Effector CD8-positive, alpha-beta T cell (primary cell): ENCODE data around the gene PER2.

ENCODE experiments used
- DNase-seq: peaks from one replicate; lab custom pipeline; 2025; lab: John Stamatoyannopoulos, UW

PER2 gene

DNA sequence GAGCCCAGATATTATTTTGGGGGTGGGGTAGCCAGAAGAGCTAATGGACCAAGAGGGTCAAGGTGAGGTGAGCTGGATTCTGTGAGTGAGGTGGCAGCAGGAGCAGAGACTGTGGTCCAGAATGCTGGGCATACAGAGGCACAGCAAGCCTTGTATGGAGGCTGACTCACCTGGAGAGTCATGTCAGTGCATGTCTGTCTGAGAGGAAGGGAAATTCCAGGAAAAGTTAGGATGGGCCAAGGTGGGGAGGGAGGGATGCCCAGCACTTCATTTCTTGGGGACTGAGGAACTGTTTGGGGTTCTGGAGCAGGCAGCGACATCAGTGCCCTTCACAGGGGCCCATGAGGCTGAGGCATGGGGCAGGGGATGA is 21.1 kb downstream of the PER2 start:
- no peak for DNase-seq

DNA sequence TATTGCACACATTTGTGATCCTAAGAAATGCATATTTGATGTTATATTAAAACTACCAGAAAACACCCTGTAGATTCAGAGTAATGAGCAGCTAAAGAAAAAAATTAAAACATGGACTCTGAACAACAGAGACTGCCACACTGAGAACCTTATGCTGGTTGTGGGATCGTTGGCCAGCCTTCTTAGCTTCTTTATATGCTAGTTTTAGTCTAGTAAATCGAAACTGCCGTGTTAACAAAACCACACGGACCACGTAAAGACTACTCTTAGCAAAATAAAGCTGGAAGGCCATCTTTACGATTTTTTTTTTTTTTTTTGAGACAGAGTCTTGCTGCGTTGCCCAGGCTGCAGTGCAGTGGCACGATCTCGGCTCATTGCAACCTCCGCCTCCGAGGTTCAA is 22.8 kb downstream of the PER2 start:
- DNase-seq, result no peak

DNA sequence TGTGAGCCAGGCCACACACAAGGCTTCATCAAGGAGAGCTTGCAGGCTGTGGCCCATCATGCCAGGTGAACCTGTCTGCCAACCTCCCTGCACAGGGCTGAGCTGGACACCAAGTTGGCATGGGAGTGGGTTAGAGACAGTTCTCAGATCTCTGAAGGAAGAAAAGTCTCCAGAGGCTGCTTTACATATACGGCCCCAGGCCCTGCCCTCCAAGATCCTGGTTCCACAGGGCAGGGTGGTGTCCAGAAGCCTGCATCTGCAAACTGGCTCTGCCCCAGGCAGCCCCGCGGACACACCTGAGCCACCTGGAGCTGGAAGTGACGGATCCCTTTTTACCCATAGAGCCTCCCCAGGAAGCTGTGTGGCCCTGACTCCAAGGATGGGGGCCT is 24.3 kb downstream of the PER2 start:
- DNase-seq, result no peak

DNA sequence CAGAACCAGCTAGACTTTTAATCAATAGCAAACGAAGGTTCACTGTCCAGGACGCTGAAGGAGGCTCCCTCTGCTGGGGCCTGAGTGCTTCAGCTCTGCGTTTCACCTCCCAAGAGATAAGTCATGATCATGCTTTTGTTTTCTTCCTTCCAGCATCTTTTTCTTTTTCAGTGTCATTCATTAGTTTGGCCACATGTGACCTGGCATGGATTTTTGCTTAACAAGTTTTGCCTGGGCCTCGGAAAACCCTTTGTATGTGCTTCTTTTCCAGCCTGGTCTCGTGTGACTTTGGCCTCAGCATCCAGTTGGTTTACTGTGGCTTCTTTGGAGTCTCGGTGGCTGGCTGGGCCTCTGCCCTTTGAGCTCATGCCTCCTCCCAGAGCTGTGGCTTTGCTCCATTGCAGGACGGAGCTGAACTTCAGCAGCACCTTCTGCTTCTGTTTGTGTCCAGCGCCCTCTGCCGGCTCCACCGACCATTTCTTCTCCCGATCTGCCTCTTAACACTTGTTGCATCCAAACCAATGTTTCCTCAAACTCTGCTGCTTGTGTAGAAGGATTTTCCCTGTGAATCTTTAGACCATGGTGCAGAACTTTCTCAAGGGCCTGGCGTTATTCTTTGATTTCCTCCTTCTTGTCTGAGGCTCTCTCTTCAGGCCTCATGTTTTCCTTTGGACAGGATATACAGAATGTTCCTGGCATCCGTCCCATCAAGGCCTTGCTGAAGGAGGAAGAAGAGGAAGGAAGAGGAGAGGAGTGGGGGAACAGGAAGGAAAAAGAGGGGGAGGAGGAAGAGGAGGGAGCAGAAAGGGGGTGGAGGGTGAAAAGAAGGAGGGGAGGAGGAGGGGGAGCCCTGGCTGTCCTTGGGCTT is 25.0 kb downstream of the PER2 start:
- peak; percentile 54 for DNase-seq

DNA sequence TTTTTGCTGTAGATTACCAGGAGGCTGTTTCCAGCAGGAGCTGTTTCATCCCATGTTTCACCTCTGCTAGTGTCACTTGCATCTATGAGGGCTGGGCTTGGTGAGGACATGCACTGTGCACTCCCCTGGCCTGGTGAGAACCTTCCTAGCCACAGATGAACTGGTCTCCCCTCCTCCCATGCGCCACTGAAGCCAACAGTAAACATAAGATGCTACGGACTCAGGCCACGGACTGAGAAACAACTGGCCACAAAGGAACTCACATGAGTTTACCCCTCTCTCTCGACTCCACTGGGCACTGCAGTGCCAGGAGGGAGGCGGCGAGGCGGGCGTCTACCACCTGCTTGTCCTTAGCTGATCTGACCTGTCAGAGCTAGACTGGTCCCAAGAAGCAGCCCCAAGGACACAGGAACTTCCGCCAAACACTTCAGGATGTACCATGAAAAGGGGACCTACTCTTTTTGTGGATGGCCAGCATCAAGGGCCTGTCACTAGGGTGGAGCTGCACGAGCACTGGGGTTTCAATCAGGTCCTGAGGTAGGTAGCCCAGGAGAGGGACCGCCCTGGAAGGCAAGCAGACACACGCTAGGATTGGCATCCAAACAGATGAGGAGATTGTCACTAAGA is 25.8 kb downstream of the PER2 start:
- no peak for DNase-seq

DNA sequence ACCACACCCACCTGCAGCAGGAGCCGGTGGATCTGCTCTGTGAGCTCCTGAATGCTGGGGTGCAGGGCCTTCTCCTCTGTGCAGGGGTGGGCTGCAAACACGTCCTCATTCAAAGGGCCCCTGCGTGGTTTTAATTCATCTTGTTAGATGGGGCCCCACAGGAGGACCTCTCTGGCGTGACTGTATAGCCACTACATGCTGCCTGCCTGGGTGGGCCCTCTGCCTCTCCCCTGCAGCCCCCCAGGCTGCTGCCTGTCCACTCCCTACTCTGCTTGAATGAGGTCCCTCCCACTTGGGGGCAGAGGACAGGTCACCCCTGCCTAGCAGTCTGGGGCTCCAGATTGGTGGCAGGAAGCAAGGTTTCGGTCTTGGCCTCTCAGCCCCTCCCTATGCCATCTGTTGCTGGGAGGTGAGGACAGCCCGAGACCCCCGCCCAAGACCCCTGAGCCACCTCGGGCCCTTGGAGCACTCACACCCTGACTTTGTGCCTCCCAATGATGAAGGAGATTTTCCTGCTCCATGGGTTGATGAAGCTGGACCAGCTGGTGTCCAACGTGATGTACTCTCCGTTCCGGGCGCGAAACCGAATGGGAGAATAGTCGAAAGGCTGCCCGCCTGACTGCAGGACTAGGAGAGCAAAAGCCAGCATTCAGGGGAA is 26.6 kb downstream of the PER2 start:
- no peak for DNase-seq

DNA sequence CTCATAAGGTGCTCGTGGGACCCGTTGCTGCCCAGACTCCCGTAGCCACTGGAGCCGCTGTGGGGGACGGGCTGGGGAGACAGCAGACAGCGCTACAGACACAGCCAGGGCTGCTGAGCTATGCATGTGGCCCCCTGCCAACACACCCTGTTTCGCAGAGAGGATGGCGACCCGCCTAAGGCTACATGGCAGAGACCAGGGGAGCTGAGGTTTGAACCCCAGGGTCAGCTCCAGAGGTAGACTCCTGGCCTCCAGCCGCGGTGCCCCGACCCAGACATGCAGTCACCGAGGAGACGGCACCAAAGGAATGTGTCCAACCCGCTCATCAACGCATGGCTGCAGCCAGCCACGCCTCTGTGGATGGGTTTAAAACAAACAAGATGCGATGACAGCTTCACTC is 27.5 kb downstream of the PER2 start:
- no peak for DNase-seq

DNA sequence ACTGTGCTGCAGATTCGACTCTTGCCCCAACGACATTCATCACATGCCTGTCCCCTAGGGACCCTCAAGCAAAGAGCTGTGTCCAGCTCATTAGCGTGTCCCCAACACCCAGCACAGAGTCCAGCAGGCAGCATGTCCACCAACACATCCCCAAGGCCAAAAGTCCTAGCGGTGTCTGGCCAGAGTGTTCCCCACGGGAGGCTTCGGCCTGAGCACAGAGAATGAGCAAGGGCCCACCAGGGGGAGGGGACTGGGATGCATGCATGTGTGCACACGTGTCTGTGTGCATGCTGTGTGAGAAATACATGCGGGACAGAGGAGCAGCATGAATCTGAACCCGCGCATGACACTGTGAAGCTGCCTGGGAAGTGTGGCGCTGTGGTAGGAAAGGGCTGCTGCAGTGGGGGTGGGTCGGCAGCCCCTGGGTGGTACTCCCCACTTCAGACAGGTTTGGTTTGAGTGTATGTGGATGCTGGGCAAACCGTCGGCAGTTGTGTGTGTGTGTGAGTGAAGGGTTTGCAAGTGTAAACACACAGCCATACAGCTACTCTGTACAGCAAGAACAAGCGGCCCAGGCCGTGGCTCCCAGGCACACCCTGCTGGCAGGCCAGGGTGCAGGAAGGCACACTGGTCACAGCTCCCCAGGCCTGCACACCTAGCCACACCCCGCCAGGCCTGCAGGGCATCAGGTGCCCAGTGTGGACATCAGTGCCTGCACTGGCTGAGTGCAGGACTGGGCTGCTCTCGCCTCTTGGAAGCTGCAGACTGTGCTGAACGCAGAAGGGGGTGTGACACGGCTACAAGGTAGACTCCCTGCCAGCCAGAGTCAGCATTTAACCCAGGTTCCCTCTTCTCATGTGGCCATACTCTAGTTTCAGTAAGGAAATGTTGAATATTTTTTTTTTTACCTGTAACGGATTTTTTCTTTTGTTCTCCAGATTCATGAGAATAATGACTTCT is 29.1 kb downstream of the PER2 start:
- no peak for DNase-seq

DNA sequence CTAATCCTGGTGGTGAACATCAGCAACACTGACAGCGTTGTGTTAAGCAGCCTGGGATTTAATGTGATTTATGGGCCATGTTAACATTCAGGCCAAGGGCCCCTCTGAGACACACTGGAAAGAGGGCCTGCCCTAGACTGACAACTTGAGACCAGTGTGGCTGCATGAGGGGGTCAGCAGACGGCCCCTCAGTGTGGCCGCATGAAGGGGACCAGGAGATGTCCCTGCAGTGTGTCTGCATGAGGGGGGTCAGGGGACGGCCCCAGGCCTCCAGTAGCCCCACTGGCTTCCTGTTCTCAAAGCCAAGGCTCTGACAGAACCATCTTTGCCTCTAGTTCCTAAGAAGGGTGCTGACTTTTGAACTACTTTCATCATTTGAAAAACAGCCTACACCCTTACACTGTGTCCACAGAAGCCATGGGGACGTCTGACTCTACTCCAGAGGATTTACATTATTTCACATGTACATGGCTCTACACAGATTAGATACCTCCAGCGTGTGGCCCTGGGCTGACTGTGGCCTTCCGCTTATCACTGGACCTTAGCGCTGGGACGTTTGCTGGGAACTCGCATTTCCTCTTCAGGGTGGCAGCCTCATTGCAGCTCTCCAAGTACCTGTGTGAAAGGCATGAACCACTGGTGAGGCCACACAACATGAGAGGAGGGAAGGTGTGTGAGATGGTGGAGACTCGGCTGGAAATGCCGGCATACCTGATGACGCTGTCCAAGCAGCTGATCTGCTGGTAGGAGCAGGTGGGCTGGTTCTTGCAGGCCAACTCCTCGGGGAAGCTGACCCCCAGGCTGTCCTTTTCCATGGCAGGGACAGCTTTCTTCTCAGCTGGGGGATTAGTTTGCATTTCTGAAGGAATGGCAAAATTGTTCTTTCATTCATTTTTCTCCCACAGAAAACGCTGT is 30.4 kb downstream of the PER2 start:
- DNase-seq, result no peak

DNA sequence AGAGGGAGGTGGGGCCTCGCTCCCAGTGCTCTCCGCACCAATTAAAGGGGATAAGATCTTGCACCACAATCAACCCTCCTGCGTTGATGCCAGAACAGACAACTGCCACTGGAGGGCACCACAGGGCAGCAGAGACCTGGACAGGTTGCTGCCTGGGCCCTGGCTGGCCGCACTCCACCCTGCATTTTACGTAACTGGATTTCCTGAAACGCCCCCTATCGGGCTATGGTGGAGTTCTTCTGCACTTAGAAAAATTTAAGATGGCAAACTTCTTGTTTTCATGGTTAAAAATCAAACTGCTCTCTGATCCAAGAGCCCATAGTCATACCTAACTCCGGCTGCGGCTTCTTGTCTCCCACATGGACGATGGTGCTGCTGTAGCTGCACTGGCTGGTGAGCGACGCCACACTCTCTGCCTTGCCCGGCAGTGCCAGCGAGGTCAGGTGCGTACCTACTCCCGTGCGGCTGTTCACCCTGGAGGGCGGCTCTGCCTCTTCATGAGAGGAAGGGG is 31.8 kb downstream of the PER2 start:
- DNase-seq, result peak; percentile 51

DNA sequence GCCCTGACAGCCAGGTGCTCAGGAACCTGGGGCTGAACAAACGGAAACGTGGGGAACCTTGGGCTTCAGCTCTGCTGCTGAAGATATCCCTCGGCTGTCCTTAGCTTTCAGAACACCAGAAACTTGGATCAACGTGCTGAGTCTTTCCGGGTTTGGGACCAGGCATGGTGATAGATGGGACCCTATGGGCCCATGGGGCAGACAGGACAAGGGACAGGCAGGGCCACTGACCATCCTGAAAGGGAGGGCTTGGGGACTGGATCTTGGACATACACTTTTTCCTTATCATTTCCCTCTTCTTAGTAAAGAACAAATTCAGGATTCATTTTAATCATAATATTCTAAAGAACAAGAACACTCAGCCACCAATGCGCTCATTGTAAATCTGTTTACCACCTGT is 32.3 kb downstream of the PER2 start:
- no peak for DNase-seq

DNA sequence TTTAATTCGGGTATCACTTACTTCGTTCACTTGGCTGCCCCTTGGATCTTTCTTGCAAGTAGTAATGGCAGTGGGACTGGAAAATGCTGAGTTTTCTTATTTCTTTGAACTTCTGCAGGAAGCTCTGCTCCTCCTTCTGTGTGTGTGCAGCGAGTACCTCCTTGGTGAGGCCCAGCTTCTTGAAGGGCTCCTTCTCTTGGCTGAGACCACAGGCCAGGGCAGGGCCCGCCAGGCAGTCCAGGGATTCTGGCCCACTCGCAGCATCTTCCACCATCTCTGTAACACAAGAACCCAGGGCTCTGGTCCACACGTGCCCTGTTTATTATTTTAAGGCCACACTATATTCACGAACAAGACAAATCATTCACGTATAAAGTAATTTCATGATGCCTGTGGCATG is 32.8 kb downstream of the PER2 start:
- no peak for DNase-seq

DNA sequence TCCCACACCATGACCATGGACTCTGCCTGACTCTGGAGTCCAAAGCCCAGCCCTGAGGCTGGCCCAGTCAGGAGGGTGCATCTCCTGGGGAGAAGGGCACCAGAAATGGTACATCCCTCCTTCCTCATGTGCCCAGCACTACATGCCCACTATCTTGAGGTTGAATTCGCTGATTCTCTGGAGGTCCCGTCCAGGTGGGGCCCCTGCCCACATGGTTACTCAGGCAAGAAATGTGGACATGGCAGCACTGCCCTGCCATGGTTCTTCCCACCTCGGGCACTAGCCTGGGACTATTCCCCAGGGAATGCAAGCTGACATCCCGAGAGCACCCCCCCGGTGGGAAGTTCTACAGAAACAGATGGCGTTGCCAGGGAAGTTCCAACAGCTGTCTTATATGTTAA is 33.3 kb downstream of the PER2 start:
- no peak for DNase-seq

DNA sequence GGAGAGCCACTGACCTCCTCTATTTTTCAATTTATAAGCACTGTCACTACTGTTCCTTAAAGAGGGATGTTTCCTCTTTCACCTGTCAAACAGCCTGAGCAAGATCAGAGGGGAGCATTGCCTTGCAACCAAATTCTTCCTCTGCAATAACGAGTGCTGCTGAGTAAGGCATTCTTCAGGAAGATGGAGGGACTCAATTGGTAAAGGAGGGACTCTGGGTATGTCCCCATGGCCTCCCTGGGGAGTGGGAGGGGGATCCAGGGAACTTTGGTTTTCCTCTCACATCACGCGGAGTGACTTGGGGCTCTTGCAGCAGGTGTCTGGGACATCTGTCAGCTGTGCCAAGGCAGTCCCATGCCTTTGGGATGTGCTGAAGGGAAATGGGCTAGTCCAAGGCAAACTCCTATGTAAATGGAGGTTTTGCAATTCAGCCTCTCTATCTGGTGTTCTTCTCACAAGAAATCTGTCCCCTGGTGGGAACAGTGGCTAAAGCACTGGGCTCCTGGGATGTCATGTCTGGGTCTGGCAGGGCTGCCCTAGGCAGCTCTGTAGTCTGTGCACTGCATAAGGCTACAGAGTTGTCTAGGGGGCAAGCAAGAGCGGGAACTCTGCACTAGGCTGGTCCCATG is 34.2 kb downstream of the PER2 start:
- no peak for DNase-seq

DNA sequence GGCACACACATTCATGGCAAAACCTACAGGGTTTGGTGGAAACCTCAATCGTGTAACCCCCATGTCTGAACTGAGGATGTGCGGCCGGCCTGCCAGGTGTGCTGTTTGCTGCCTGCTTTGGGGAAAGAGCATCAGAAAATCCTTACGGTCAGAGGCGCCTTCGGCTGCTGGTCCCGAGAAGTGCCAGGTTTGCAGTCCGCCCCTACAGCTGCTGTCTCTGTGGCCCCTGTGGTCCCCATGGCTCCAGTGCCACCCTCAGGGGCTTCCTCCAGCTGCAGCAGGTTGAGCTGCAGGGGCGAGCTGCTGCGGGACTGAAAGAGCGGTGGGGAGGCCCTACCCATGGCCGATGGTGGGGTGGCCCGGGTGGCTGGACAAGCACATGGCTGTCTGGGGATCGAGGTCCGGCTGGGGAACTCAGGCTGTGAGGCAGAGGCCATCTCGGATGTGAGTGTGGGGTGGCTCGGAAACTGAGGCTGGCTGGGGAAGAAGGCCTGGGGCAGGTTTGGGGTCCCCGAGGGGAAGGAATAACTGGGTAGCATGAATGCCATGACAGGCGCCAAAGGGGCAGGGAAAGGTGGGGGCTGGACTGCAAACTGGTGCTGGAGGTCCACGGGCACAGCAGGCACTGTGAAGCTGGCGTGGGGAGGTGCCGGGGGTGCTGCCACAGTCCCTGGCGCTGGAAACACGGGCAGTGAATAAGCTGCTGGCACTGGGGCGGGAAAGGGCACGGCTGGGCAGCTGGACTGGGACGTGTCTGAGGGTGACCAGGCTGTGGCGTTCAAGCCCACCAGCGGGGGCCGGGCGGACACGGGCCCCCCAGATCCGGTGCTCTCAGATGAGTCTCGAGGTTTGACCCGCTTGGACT is 35.4 kb downstream of the PER2 start:
- no peak for DNase-seq

DNA sequence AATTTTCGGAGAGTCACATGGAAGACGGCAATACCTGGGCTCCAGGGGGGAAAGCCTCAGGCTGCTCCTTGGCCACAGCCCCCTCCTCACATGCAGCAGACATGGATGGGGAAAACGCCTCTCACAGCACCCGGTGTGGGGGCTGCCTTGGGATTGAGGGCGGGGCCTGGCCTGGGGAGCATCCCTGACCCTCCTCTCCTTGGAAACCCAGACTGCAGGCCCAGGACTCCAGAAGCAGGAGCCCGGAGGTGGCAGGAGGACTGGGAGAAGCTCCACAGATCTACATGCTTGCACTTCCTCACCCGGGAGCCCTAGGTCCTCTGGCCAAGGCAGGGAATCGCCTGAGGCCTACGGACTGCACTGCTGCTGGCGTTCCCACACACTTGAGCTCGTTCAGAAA is 36.4 kb downstream of the PER2 start:
- DNase-seq, result no peak

DNA sequence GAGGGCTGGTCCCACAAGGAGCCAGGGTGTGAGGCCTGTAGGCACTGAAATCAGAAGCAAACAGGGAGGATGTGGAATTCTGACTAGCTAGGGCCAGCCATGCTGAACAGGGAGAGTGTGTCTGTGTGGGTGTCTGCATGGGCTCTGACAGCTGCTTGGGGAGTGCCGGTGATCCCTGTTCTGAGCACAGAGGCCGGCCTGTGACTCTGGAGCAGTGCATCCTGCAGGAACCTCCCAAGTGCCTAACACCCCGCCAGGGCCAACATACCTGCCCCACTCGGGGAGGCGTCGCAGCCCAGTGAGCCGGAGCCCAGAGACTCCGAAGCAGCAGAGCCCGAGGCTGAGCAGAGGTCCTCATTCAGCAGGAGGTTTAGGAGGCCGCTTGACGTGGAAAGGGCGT is 37.1 kb downstream of the PER2 start:
- DNase-seq, result no peak

DNA sequence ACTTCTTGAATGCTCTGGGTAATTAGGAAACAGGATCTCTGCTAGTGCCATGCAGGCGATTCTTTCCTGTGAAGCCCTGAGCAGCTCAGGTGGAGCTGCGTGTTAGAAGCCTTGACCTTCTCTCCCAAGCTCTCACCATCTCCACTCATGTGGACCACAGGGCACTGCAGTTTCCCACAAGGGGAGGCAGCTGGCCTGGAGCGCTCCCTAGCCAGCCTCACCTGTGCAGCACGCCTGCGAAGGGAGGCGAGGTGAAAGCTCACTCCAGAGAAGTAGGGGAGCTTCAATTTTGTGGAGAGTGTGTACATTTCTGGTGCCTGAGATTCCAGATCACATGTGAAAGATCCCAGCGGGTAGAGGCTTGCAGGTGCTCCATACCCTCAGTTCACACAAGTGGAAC is 37.5 kb downstream of the PER2 start:
- no peak for DNase-seq

DNA sequence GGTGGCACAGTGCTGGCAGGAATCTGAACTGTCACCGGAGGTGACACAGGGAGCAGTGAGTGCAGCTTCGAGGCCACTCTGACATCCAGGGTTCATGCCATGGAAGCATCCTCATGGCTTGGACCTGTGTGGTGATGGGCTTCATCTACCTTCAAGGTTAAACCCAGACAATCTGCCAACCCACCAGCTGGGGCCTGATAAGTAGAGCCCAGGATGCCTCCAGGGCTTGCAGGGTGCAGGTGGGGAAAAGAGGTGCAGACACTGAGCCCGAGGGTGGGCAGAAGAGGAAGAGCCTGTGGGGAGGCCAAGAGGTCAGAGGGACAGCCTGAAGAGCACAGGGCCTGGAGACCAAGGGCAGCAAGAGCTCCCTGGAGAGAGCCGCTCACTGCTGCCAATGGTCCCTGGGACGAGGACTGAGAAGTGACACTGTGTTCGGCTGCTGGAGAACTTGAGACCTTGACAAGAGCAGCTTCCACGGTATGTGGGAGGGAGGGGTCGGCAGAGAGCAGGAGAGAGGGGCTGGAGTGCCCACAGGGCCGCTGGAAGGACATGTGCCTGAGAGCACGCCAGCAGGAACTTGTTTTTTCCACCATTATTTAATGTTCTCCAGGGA is 40.5 kb downstream of the PER2 start:
- DNase-seq, result no peak
